H1 (cell line): ENCODE measurements around the gene LCE3D. TPM values are rescaled to one million over a fixed set of nuclear protein-coding genes. Genes with fewer than 3 reads are reported as not detected.

Source experiments
- CTCF ChIA-PET: fragments of 300-600 bp; sonication (Branson Sonifier 250); formaldehyde crosslinking; loops from one replicate; lab custom pipeline; 2021; ENCODE audit not compliant: partially characterized antibody; lab: Charles Lee
- POLR2A ChIA-PET: fragments of 300-600 bp; sonication (Branson Sonifier 250); formaldehyde crosslinking; loops from one replicate; lab custom pipeline; 2021; ENCODE audit warnings: inconsistent platforms; ENCODE audit not compliant: partially characterized antibody; lab: Charles Lee
- DNase-seq, 2 experiments: peaks; one replicate each; pipeline versions ENCODE4 v3.0.0 to v3.0.0-alpha.2; 2010 to 2022; ENCODE audit warnings: low spot score in 2 of 2, low read depth in 1 of 2, mixed read lengths in 1 of 2
- FAIRE-seq: peaks from 2 replicates; lab custom pipeline; 2011; peaks lifted over from hg19 to GRCh38; lab: Jason Lieb, UNC
- H2AFZ ChIP-seq: 2 replicates; pipeline ENCODE4 v1.8.1; 2012; ENCODE audit warnings: low read length, inconsistent platforms
- H2AK5ac ChIP-seq: 2 replicates; pipeline ENCODE4 v1.6.1; 2013; ENCODE audit warnings: low read depth, low read length
- H2BK120ac ChIP-seq: replicated peaks from 2 replicates; pipeline ENCODE3; 2013; ENCODE audit warnings: low read depth, low read length, inconsistent platforms
- H2BK12ac ChIP-seq: 2 replicates; pipeline ENCODE4 v1.6.1; 2013; ENCODE audit warnings: low read depth, low read length
- H2BK15ac ChIP-seq: 2 replicates; pipeline ENCODE4 v1.6.1; 2013; ENCODE audit warnings: low read length
- H2BK20ac ChIP-seq: 2 replicates; pipeline ENCODE4 v1.6.1; 2013; ENCODE audit warnings: low read length
- H2BK5ac ChIP-seq: 2 replicates; pipeline ENCODE4 v1.6.1; 2013; ENCODE audit warnings: low read depth, low read length
- H3K14ac ChIP-seq: 2 replicates; pipeline ENCODE4 v1.6.1; 2013; ENCODE audit warnings: inconsistent platforms; ENCODE audit not compliant: insufficient read length
- H3K18ac ChIP-seq: 2 replicates; pipeline ENCODE4 v1.6.1; 2013; ENCODE audit warnings: low read length; ENCODE audit errors: extremely low read depth
- H3K23ac ChIP-seq: 2 replicates; pipeline ENCODE4 v1.6.1; 2013; ENCODE audit warnings: inconsistent platforms; ENCODE audit not compliant: insufficient read length
- H3K23me2 ChIP-seq: 2 replicates; pipeline ENCODE4 v1.6.1; 2013; ENCODE audit warnings: low read depth, low read length
- H3K27ac ChIP-seq: 2 replicates; pipeline ENCODE4 v1.6.1; 2011; ENCODE audit warnings: low read depth, low read length, inconsistent platforms
- H3K27me3 ChIP-seq, 4 experiments: replicated peaks in 1 of 4; 1 replicate in 1 of 4; 2 replicates in 3 of 4; pipeline versions ENCODE4 v1.6.1 to v1.8.1; 2011 to 2013; ENCODE audit warnings: low read length in 3 of 4, mild to moderate bottlenecking in 3 of 4, inconsistent platforms in 2 of 4, mixed read lengths in 2 of 4, moderate library complexity in 1 of 4; ENCODE audit not compliant: control insufficient read depth in 3 of 4, insufficient read depth in 3 of 4; ENCODE audit errors: extremely low read depth in 1 of 4
- H3K36me3 ChIP-seq, 4 experiments: 2 replicates each; pipeline versions ENCODE4 v1.6.1 to v1.8.1; 2011 to 2013; ENCODE audit warnings: mild to moderate bottlenecking in 4 of 4, low read length in 3 of 4, moderate library complexity in 2 of 4, control low read depth in 1 of 4, inconsistent platforms in 1 of 4; ENCODE audit not compliant: insufficient read depth in 4 of 4, control insufficient read depth in 2 of 4
- H3K4ac ChIP-seq: replicated peaks from 2 replicates; pipeline ENCODE3; 2013; ENCODE audit warnings: low read length, low read depth, mixed read lengths, inconsistent platforms; ENCODE audit not compliant: insufficient read length
- H3K4me1 ChIP-seq, 4 experiments: replicated peaks in 1 of 4; 1 replicate in 1 of 4; 2 replicates in 3 of 4; pipeline versions ENCODE4 v1.6.1 to v1.8.1; 2011 to 2013; ENCODE audit warnings: low read length in 3 of 4, inconsistent platforms in 2 of 4, mixed read lengths in 1 of 4; ENCODE audit not compliant: insufficient read depth in 4 of 4, control insufficient read depth in 3 of 4
- H3K4me2 ChIP-seq, 2 experiments: 2 replicates each; pipeline versions ENCODE4 v1.6.1 to v1.8.1; 2011 to 2013; ENCODE audit warnings: low read depth in 2 of 2, low read length in 2 of 2, control low read depth in 1 of 2, inconsistent platforms in 1 of 2, mild to moderate bottlenecking in 1 of 2; ENCODE audit not compliant: insufficient read depth in 1 of 2
- H3K4me3 ChIP-seq, 4 experiments: fragments of 200-600, 300-600 bp in 1 of 4; sonication (generic), shearing (Covaris generic), sonication (Bioruptor Twin) in 1 of 4; 2 replicates each; pipeline versions ENCODE4 v1.5.1 to v1.8.1; 2011 to 2016; ENCODE audit warnings: low read length in 4 of 4, low read depth in 3 of 4, control low read depth in 2 of 4, inconsistent platforms in 2 of 4, mild to moderate bottlenecking in 2 of 4, mixed read lengths in 1 of 4, moderate library complexity in 1 of 4; ENCODE audit not compliant: insufficient read depth in 2 of 4; ENCODE audit errors: extremely low read depth in 1 of 4
- H3K56ac ChIP-seq: replicated peaks from 2 replicates; pipeline ENCODE3; 2013; ENCODE audit warnings: low read depth, mild to moderate bottlenecking, mixed read lengths, low read length, inconsistent platforms; ENCODE audit not compliant: insufficient read length
- H3K79me1 ChIP-seq: 2 replicates; pipeline ENCODE4 v1.6.1; 2013; ENCODE audit warnings: low read depth, low read length, control low read depth
- H3K79me2 ChIP-seq, 2 experiments: 2 replicates each; pipeline versions ENCODE4 v1.6.1 to v1.8.1; 2012 to 2013; ENCODE audit warnings: low read length in 2 of 2, mild to moderate bottlenecking in 2 of 2, inconsistent platforms in 1 of 2; ENCODE audit not compliant: insufficient read depth in 2 of 2, control insufficient read depth in 1 of 2
- H3K9ac ChIP-seq, 4 experiments: replicated peaks in 1 of 4; 1 replicate in 1 of 4; 2 replicates in 3 of 4; pipeline versions ENCODE4 v1.6.1 to v1.8.1; 2011 to 2013; ENCODE audit warnings: low read depth in 3 of 4, low read length in 3 of 4, control low read depth in 2 of 4, mild to moderate bottlenecking in 2 of 4, moderate library complexity in 2 of 4, inconsistent platforms in 1 of 4; ENCODE audit errors: extremely low read depth in 1 of 4
- H3K9me3 ChIP-seq, 2 experiments: 2 replicates each; pipeline versions ENCODE4 v1.6.1 to v1.8.1; 2012 to 2013; ENCODE audit warnings: mild to moderate bottlenecking in 2 of 2, moderate library complexity in 2 of 2, control low read depth in 1 of 2, inconsistent platforms in 1 of 2, low read depth in 1 of 2, low read length in 1 of 2, mixed read lengths in 1 of 2; ENCODE audit not compliant: insufficient read depth in 2 of 2
- H4K20me1 ChIP-seq, 2 experiments: replicated peaks in 1 of 2; 2 replicates each; pipeline versions ENCODE3 to v1.8.1; 2011 to 2013; ENCODE audit warnings: inconsistent platforms in 2 of 2, low read length in 2 of 2, mild to moderate bottlenecking in 1 of 2; ENCODE audit not compliant: insufficient read depth in 2 of 2, control insufficient read depth in 1 of 2
- H4K5ac ChIP-seq: 2 replicates; pipeline ENCODE4 v1.6.1; 2013; ENCODE audit warnings: low read length, low read depth, mixed read lengths, inconsistent platforms; ENCODE audit not compliant: insufficient read length
- H4K8ac ChIP-seq: 2 replicates; pipeline ENCODE4 v1.8.0; 2013; ENCODE audit warnings: mild to moderate bottlenecking, moderate library complexity, low read length, inconsistent platforms; ENCODE audit not compliant: insufficient read depth; ENCODE audit errors: extremely low read depth
- H4K91ac ChIP-seq: replicated peaks from 2 replicates; pipeline ENCODE3; 2013; ENCODE audit warnings: low read length, mixed read lengths, inconsistent platforms; ENCODE audit not compliant: insufficient read length
- JUN ChIP-seq: IDR thresholded peaks from 2 replicates; pipeline ENCODE4 v1.6.1; 2011; ENCODE audit warnings: low read depth, mild to moderate bottlenecking, improper control_type of control experiment, low read length
- RBBP5 ChIP-seq: IDR thresholded peaks from 2 replicates; pipeline ENCODE4 v1.7.1; 2012; ENCODE audit warnings: low read depth, mild to moderate bottlenecking, inconsistent platforms, low read length, moderate library complexity, borderline replicate concordance
- SAP30 ChIP-seq: fragments of 300-600 bp; sonication (generic); IDR thresholded peaks from 2 replicates; pipeline ENCODE4 v1.7.1; 2012; ENCODE audit warnings: low read length, moderate library complexity, mild to moderate bottlenecking, inconsistent platforms; ENCODE audit not compliant: insufficient read depth, insufficient replicate concordance
- WGBS, 2 experiments: shearing (Covaris generic) in 1 of 2; methylation state at CpG; one replicate each; pipeline versions ENCODE4 v1.1.6 to v1.1.7; 2013 to 2015; ENCODE audit warnings: low lambda C conversion rate in 2 of 2, mixed read lengths in 2 of 2, inconsistent platforms in 1 of 2, low coverage in 1 of 2, missing lambda C conversion rate in 1 of 2; ENCODE audit not compliant: insufficient replicate concordance in 2 of 2, insufficient coverage in 1 of 2, insufficient read length in 1 of 2; ENCODE audit errors: extremely low coverage in 1 of 2, missing lambda C conversion rate in 1 of 2; 5-methylcytosine and 5-hydroxymethylcytosine counted together
- polyA plus RNA-seq, 7 experiments: library from polyadenylated mRNA; depleted of rRNA in 3 of 7; stranded (reverse) in 5 of 7; unstranded in 2 of 7; fragments of >200 nt in 5 of 7; fragments of 200-250 nt in 2 of 7; gene quantifications; 1 replicate in 5 of 7; 2 replicates in 1 of 7; 4 replicates in 1 of 7; pipeline versions ENCODE4 v1.2.1 to v1.2.3, GENCODE V29; 2011 to 2013; ENCODE audit warnings: missing spikeins in 2 of 7, mixed read lengths in 2 of 7
- total RNA-seq: library from RNA; stranded (reverse); fragmentation: NEBNext Ultra II Directional; extraction: Animal tissue kit (Norgen Biotek cat#: 25700); gene quantifications from 2 replicates; pipeline ENCODE4 v1.2.1, GENCODE V29; 2021

Gene LCE3D
- total and polyA plus RNA-seq, 2 of the 8 experiments (the other 6 are each of a cell fraction or from before 2014, with no cell fraction given), result not detected

DNA sequence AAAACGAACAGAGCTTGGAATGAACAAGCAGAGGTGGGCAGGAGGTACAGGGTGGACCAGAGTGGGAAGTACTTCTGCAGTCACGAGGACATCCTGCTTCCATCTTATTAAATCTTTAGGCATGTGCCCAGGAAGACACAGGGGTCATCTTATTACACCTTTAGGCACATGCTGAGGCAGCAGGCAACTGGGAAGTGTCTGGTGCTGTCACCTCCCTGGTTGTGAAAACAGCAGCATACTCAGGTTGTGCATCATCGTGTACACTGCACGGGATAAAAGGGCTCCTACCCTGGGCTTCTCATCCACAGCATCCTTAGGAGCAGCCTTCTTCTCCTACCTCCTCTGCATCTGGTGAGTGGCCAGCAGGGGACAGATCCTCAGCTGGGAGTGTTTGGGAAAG lies 19.6 kb upstream of the LCE3D start, which contains the start of gene LCE3C:
TSS of gene LCE3C (plus strand) at position 301 of the 400 bp plus-strand sequence. CDS start 498 bp downstream, outside the sequence.
- Histone ChIP-seq H3K79me2 (no peaks in the 10 kb centered on the region), H3K56ac (no peak within 1 kb of the TSS), H2AK5ac (no peak within 1 kb of the TSS), H2BK15ac (no peak within 1 kb of the TSS), H3K79me1 (no peaks in the 10 kb centered on the region), H2BK5ac (no peak within 1 kb of the TSS), H4K20me1 (no peaks in the 10 kb centered on the region), H3K4me2 (no peak within 1 kb of the TSS), H3K23ac (no peak within 1 kb of the TSS), H3K36me3 (no peaks in the 10 kb centered on the region), H2BK120ac (no peak within 1 kb of the TSS), H3K9me3 (no peaks in the 10 kb centered on the region), H4K8ac (no peak within 1 kb of the TSS), H3K4me3 (no peak within 1 kb of the TSS), H3K23me2 (no peaks in the 10 kb centered on the region), H3K14ac (no peak within 1 kb of the TSS)
- no CpG with 5 or more reads among the region's 4 CpGs for WGBS, 2 experiments
- DNase-seq, result no peak
- POLR2A ChIA-PET, result no interaction called here
- TF ChIP-seq JUN (no peak), SAP30 (no peak), RBBP5 (no peak)
- TF ChIP-seq, all 59 proteins: peak for 0
- H2AFZ ChIP-seq, result no peak within 1 kb of the TSS
- no peaks in the 10 kb centered on the region for H3K27me3 ChIP-seq
- H3K27ac ChIP-seq, result no peak within 1 kb of the TSS
- H3K18ac ChIP-seq, result no peak within 1 kb of the TSS
- CTCF ChIA-PET, result no interaction called here
- no peaks in the 10 kb centered on the region for H3K4me1 ChIP-seq
- no peak within 1 kb of the TSS for H4K91ac ChIP-seq
- H2BK20ac ChIP-seq, result no peak within 1 kb of the TSS
- no peak within 1 kb of the TSS for H4K5ac ChIP-seq
- no peak within 1 kb of the TSS for H3K9ac ChIP-seq
- FAIRE-seq, result no peak
- H2BK12ac ChIP-seq, result no peak within 1 kb of the TSS
- no peak within 1 kb of the TSS for H3K4ac ChIP-seq
